SJCRH30 (cell line): Measurements from ENCODE around the gene PIEZO2. TPM values are rescaled to one million over a fixed set of nuclear protein-coding genes. Genes with fewer than 3 reads are reported as not detected.
"Not testable (repeated sequence)": the region's sequence is repeated elsewhere in the genome, so short reads cannot be mapped to it uniquely, and the experiment has no call there.

Experiments used
- DNase-seq, 2 experiments: peaks; one replicate each; pipeline ENCODE4 v3.0.0-alpha.2; 2015 to 2020
- H3K27ac ChIP-seq: fragments of 250-450 bp; sonication (Bioruptor Pico); 2 replicates; pipeline ENCODE4 v1.5.1; 2020; ENCODE audit warnings: mild to moderate bottlenecking, moderate library complexity
- H3K27me3 ChIP-seq: fragments of 250-450 bp; sonication (Bioruptor Pico); 2 replicates; pipeline ENCODE4 v1.5.1; 2020; ENCODE audit warnings: mild to moderate bottlenecking, moderate library complexity
- H3K36me3 ChIP-seq: fragments of 250-450 bp; sonication (Bioruptor Pico); 2 replicates; pipeline ENCODE4 v1.5.1; 2020; ENCODE audit warnings: mild to moderate bottlenecking, moderate library complexity
- H3K4me1 ChIP-seq: fragments of 250-450 bp; sonication (Bioruptor Pico); 2 replicates; pipeline ENCODE4 v1.5.1; 2020; ENCODE audit warnings: mild to moderate bottlenecking, moderate library complexity
- H3K4me3 ChIP-seq: fragments of 250-450 bp; sonication (Bioruptor Pico); 2 replicates; pipeline ENCODE4 v1.5.1; 2020; ENCODE audit warnings: mild to moderate bottlenecking, moderate library complexity
- H3K9me3 ChIP-seq: fragments of 250-450 bp; sonication (Bioruptor Pico); replicated peaks from 2 replicates; pipeline ENCODE4 v1.5.1; 2020; ENCODE audit warnings: mild to moderate bottlenecking, moderate library complexity
- total RNA-seq: library from RNA; depleted of rRNA; stranded (reverse); fragments of >200 nt; shearing (Covaris generic); gene quantifications from 2 replicates; pipeline ENCODE4 v1.2.3, GENCODE V29; 2014

The PIEZO2 gene
- total RNA-seq, 1 experiment from 2014 or later: 0.32 TPM

DNA sequence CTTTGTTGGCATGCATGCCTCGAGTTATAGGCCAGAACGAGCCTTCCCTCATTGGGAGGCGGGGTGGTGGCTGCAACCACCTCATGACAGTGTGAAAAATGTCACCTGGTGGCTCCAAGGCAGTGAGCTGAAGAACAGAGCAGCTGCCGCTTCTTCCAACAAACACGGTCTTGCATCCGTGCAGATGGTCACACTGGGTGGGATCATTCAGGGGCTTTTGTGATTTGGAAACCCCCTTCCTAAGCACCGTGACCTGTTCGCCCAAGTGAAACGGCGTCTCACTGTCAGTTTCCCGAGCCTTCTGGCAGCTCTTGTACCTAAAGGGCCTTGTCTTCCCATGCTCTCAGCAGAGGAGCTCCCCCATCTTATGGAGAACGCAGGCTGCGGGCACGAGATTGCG, 463.9 kb downstream of the PIEZO2 start:
- Histone ChIP-seq H3K4me3 (no peak overlapping the region), H3K36me3 (no peaks in the 10 kb centered on the region), H3K27me3 (no peaks in the 10 kb centered on the region), H3K27ac (no peak overlapping the region), H3K4me1 (no peaks in the 10 kb centered on the region; the same call in 1 of the 2 replicates), H3K9me3 (no peaks in the 10 kb centered on the region)
- peak in 1 of 2 experiments; percentile 23 for DNase-seq

DNA sequence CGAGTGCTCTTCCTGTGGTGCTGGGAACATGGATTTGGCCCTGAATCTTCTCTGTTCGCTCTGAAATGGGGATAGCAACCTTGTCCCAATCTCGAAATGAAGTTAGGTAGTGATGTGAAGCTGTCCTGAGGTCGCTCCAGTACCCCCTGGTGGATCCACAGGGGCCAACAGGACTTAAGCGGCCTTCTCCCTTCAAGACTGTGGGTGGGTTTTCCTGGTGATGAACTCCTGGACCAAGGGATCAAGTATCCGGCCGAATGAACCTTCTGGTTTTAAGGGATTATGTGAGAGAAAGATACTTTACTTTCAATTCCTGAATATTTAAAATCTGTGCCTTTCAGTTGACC, 467.0 kb downstream of the PIEZO2 start:
- no peak overlapping the region for H3K27ac ChIP-seq
- H3K4me3 ChIP-seq: no peak overlapping the region
- no peaks in the 10 kb centered on the region for H3K9me3 ChIP-seq
- H3K36me3 ChIP-seq: no peaks in the 10 kb centered on the region
- no peaks in the 10 kb centered on the region for H3K4me1 ChIP-seq
- H3K27me3 ChIP-seq: no peaks in the 10 kb centered on the region
- DNase-seq: no peak

DNA sequence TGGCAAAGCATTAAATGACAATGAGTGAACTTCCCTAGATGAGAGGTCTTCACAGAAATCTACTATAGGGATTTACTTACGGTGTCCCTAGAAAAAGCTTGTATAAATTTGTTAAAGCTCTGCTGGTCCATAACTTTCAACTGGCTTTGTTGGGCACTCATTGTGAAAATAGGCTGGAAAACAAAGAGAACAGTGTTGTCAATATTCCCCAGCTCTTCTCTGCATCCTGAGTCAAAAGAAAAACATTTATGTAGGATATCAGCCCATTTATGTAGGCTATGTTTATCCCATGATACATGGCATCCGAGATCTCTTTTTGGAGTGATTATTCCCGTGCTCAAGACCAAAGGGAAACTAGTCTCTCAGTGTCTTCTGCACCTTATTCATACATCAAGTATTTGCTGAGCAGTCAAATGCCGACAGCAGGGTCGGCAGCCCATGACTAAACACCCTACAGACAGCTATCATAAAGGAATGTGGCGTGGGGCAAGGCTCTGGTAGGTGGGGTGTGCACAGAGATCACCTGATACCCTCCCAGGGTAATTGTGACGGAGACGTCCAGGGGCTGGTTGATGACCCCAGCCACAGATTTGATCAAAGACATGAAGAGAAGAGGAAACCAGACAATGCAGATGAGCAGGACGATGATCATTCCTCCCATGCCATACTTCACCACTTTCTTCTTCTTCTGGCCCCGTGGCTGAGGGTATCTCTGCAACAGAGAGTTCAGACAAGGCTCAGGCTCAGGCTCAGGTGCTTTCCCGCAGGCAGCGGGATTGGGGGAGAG, 467.6 kb downstream of the PIEZO2 start:
- Histone ChIP-seq H3K4me3 (no peak overlapping the region), H3K36me3 (no peaks in the 10 kb centered on the region), H3K27me3 (no peaks in the 10 kb centered on the region), H3K4me1 (no peaks in the 10 kb centered on the region), H3K27ac (no peak overlapping the region), H3K9me3 (no peaks in the 10 kb centered on the region)
- no peak for DNase-seq

- DNase-seq: no peak
- Histone ChIP-seq H3K27ac (no peak overlapping the region), H3K9me3 (no peaks in the 10 kb centered on the region), H3K27me3 (no peaks in the 10 kb centered on the region), H3K4me1 (no peaks in the 10 kb centered on the region), H3K36me3 (no peaks in the 10 kb centered on the region), H3K4me3 (no peak overlapping the region)
These were observed 469.1 kb downstream of the PIEZO2 start for GRCh38 chr18:10680271-10680596.

DNA sequence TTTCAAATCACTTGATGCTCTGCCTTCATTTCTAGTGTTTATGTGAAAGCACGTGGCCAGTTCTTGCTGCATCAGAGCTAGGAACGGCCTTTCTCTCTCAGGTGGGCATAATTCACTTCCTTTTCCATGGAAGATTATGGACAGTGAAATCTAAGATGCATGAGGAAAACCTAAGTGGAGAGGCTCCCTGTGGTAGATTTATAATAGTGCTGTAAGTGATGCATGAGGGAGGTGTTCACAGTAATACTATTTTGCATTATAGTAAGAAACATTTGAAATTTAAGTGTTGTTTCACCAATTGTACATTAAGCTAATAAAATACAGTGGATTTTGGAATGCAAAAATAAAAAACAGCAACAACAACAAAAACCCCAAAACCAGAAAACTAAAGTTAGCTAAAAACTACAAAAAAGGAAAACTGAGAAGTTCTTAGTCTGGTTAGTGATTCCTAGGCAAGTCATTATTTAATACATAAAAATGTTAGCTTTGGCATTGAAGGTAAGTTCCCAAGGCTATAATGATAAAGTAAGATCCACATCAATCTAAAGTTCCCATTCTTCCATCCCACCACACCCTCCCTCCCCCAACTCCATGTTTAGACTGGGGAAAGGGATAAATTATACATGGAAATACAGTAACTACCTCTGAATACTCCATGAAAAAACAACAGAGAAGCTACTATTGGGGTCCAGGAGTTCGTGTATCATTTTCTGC, 469.7 kb downstream of the PIEZO2 start:
- H3K27ac ChIP-seq: no peak overlapping the region
- H3K36me3 ChIP-seq: no peaks in the 10 kb centered on the region
- DNase-seq: no peak
- no peak overlapping the region for H3K4me3 ChIP-seq
- H3K27me3 ChIP-seq: no peaks in the 10 kb centered on the region
- H3K4me1 ChIP-seq: no peaks in the 10 kb centered on the region
- no peaks in the 10 kb centered on the region for H3K9me3 ChIP-seq

GRCh38 chr18:10671441-10671840, 477.9 kb downstream of the PIEZO2 start:
- Histone ChIP-seq H3K4me1 (no peaks in the 10 kb centered on the region), H3K4me3 (no peak overlapping the region), H3K36me3 (no peaks in the 10 kb centered on the region), H3K27me3 (no peaks in the 10 kb centered on the region), H3K9me3 (no peaks in the 10 kb centered on the region), H3K27ac (no peak overlapping the region)
- no peak for DNase-seq

DNA sequence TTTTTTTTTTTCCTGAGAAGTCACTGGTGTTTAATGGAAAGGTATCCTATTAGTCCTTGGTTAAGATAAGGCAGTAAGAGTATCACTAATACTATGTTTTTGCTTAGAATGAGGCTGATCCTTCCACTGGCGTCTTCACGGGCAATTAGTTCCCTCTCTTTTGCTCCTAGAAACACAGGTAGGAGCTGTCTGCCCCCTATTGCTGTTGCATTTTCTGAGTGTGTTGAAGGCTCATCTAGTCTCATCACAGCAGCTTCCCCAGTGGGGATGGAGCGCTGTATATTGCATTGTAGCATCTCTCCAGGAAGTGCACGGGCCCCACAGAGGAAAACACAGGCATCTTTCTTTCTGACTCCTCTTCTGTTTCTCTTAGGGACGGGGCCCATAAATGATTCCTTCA, 478.5 kb downstream of the PIEZO2 start:
- H3K9me3 ChIP-seq: no peaks in the 10 kb centered on the region
- no peaks in the 10 kb centered on the region for H3K27me3 ChIP-seq
- DNase-seq: no peak
- no peaks in the 10 kb centered on the region for H3K4me1 ChIP-seq
- H3K36me3 ChIP-seq: no peaks in the 10 kb centered on the region
- no peak overlapping the region for H3K27ac ChIP-seq
- no peak overlapping the region for H3K4me3 ChIP-seq

DNA sequence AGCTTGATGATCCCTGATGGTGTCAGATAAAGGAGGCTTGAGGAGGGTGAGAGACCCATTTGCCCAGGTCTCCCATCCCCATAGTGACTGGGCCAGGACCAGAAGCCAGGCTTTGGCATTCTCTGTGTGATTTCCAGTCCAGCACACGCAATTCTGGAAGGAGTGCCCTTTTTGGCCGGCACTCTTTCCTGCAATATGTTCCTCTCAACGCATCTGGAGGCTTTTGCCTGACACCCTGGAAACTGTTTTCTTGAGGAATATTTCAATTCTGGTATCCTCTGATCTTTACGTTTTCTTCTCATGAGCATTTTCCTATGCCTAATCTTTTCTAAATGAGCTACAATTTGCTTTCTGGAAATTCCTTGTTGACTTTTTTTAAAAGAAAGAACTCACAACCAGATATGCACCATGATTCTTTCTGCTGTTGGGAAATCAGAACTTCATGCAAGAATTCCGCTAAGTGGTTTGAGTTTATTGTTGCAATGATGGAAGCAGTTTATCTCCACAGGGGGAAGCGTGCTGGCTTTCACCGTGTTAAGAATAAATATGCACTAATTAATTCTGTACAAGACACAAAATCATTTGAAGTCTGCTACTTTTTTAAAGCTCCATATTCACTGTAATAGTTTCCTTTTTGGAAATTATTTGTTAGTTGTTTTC, 479.8 kb downstream of the PIEZO2 start:
- H3K27me3 ChIP-seq: no peaks in the 10 kb centered on the region
- H3K27ac ChIP-seq: no peak overlapping the region
- no peaks in the 10 kb centered on the region for H3K4me1 ChIP-seq
- H3K9me3 ChIP-seq: no peaks in the 10 kb centered on the region
- no peak overlapping the region for H3K4me3 ChIP-seq
- DNase-seq: no peak
- H3K36me3 ChIP-seq: no peaks in the 10 kb centered on the region

- Histone ChIP-seq H3K27me3 (no peaks in the 10 kb centered on the region), H3K36me3 (no peaks in the 10 kb centered on the region), H3K4me3 (no peak overlapping the region), H3K4me1 (no peaks in the 10 kb centered on the region), H3K9me3 (no peaks in the 10 kb centered on the region), H3K27ac (no peak overlapping the region)
- no peak for DNase-seq
These were observed 485.6 kb downstream of the PIEZO2 start for GRCh38 chr18:10663750-10664149.

DNA sequence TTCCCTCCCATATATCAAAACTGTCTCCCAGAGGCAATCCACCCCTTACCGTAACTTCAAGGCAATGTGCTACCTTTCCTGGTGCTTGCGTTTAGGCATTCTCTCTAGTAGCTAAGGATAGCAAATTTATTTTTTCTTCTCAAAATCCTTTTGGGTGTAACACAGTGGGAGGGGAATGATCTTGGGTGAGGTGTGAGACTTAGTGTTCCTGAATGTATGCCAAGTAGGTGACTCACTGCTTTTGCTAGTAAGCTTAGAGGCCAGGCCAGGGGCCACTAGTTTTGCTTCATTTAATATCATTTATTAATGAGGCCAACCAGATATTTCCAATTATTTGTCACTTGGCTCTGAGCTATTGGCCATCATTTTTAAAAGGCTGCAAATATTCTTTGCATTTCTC, 488.1 kb downstream of the PIEZO2 start:
- Histone ChIP-seq H3K27ac (no peak overlapping the region), H3K4me3 (no peak overlapping the region), H3K27me3 (no peaks in the 10 kb centered on the region), H3K36me3 (no peaks in the 10 kb centered on the region), H3K4me1 (no peaks in the 10 kb centered on the region), H3K9me3 (no peaks in the 10 kb centered on the region)
- peak in 1 of 2 experiments; percentile 9 for DNase-seq

GRCh38 chr18:10660179-10660884, 489.0 kb downstream of the PIEZO2 start:
- no peaks in the 10 kb centered on the region for H3K36me3 ChIP-seq
- no peak for DNase-seq
- no peaks in the 10 kb centered on the region for H3K27me3 ChIP-seq
- H3K27ac ChIP-seq: no peak overlapping the region
- H3K9me3 ChIP-seq: no peaks in the 10 kb centered on the region
- no peaks in the 10 kb centered on the region for H3K4me1 ChIP-seq
- no peak overlapping the region for H3K4me3 ChIP-seq

GRCh38 chr18:10659594-10659993, 489.8 kb downstream of the PIEZO2 start:
- H3K27me3 ChIP-seq: no peaks in the 10 kb centered on the region
- DNase-seq: peak; percentile 11 to 22
- no peaks in the 10 kb centered on the region for H3K9me3 ChIP-seq
- H3K4me3 ChIP-seq: no peak overlapping the region
- no peak overlapping the region for H3K27ac ChIP-seq
- no peaks in the 10 kb centered on the region for H3K4me1 ChIP-seq
- H3K36me3 ChIP-seq: no peaks in the 10 kb centered on the region

DNA sequence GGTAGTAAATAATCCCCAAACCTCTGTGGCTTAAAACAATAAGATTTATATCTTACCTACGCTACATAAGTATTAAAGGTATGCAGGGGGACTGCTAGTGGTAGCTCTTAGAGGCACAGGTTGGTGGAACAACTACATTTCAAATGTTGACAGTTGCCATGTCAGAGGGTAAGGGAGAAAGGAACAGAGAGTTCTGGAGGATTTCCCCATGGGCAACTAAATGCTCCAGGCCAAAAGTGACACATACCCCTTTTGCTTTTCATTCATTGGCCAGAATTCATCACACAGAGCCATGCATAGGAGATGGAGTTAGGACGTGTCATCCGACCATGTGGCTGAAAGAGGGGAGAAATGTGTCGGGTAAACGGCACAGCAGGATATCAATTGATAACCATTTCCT, 490.4 kb downstream of the PIEZO2 start:
- Histone ChIP-seq H3K27ac (no peak overlapping the region), H3K36me3 (no peaks in the 10 kb centered on the region), H3K4me1 (no peaks in the 10 kb centered on the region), H3K4me3 (no peak overlapping the region), H3K9me3 (no peaks in the 10 kb centered on the region), H3K27me3 (no peaks in the 10 kb centered on the region)
- no peak for DNase-seq

DNA sequence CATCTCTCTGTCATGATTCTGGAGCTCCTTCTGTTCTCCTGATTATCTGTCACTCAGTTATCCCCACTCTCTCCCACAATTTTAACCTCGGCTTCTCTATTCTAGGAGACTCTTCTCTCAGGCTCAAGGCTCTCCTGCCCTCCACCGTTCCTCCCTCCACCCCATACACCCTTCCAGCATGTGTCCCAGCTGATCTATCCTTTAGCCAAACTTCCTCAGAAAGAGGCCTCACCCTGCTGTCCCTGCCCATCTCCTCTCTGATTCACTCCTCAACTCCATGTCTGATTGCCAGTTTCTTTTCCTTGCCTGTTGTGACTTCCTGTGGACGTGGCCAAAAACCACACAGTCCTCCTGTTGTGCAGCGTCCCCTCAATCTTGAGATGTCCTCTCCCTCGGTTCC, 505.4 kb downstream of the PIEZO2 start:
- not testable (repeated sequence) for DNase-seq

DNA sequence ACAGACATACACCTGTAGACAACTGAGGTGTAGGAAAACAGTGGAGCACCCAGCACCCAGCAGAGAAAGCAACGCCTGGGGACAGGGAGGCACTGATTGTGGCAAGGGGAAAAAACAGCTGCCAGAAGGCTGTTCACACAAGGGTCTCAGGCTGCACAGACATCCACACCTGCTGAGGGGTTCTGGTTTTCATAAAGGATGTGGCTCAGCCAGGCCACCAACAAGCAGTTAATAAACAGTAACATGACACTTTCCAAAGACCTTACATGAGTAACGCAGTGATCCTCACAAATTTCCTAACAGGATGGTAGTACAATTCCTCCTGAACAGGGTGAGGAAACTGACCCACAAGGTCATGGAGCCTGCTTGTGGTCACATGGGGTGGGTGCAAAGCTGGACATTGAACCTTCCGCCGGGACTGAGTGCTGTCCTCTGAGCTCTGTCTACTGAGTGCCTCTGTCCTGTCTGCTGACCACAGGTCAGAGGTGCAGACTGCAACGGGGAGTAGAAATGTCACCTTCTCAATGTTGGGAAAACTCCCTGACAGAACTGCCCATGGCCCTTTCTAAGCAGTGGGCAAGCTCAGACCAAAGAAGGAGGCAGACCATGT, 506.3 kb downstream of the PIEZO2 start:
- not testable (repeated sequence) for H3K27ac ChIP-seq, H3K27me3 ChIP-seq
- DNase-seq: peak in 1 of 2 experiments; percentile 14

More for the DNA sequence above, 505.4 kb downstream of the PIEZO2 start:
- H3K27me3 ChIP-seq, H3K36me3 ChIP-seq, H3K4me1 ChIP-seq, H3K27ac ChIP-seq, H3K9me3 ChIP-seq, H3K4me3 ChIP-seq: not testable (repeated sequence)

More for the DNA sequence above, 506.3 kb downstream of the PIEZO2 start:
- not testable (repeated sequence) for H3K4me1 ChIP-seq, H3K4me3 ChIP-seq, H3K9me3 ChIP-seq, H3K36me3 ChIP-seq
